IPS-18a (cell line): ENCODE data around the gene PIK3R6.
"Not testable (repeated sequence)": the region's sequence is repeated elsewhere in the genome, so short reads cannot be mapped to it uniquely, and the experiment has no call there.

Experiments
- H3K27ac ChIP-seq: one replicate; pipeline ENCODE4 v1.5.1; 2013; ENCODE audit warnings: low read length
- H3K27me3 ChIP-seq: one replicate; pipeline ENCODE4 v1.6.1; 2013; ENCODE audit warnings: mild to moderate bottlenecking, low read length; ENCODE audit not compliant: control insufficient read depth, insufficient read depth
- H3K36me3 ChIP-seq: one replicate; pipeline ENCODE4 v1.6.1; 2013; ENCODE audit warnings: low read depth, low read length; ENCODE audit not compliant: control insufficient read depth
- H3K4me1 ChIP-seq: one replicate; pipeline ENCODE4 v1.6.1; 2013; ENCODE audit warnings: low read depth, low read length; ENCODE audit not compliant: control insufficient read depth
- H3K4me3 ChIP-seq: one replicate; pipeline ENCODE4 v1.5.1; 2013; ENCODE audit warnings: low read length
- H3K9ac ChIP-seq: one replicate; pipeline ENCODE4 v1.6.1; 2013; ENCODE audit warnings: mild to moderate bottlenecking, low read length, moderate library complexity
- H3K9me3 ChIP-seq: one replicate; pipeline ENCODE4 v1.6.1; 2013; ENCODE audit warnings: low read depth, low read length; ENCODE audit not compliant: control insufficient read depth

PIK3R6 gene

DNA sequence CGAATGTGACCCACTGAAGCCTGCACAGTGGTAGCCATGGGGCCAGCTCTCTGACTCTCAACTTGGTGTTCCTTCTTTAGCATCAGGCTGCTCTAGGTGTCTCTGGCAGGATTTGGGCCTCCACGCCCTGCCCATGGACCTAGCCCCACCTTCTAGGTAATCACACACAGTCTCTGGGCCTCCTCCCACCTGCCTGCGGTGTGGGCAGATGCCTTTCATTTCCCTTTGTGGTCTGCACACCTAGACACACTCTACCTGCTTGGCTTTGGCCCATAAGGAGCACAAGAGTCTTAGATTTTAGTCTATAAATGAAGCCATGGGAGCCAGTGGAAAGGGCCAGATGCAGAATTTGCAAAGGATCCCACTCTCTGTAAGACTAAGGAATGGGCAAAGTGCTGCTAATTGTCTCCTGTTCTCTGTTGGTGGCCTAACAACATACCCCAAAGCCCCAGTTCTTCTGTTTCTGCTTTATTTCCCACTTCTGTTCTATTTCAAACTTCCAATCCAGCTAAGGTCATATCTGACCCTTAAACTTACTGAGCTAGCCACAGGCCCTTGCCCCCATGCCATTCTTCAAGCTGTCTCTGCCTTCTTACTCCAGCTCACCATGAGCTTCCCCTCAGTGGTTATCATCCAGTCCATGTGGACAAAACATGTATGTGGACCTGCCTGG, 61.1 kb downstream of the PIK3R6 start:
- no peaks in the 10 kb centered on the region for H3K4me1 ChIP-seq
- H3K4me3 ChIP-seq: no peak overlapping the region
- no peaks in the 10 kb centered on the region for H3K27me3 ChIP-seq
- no peak overlapping the region for H3K9ac ChIP-seq
- no peaks in the 10 kb centered on the region for H3K9me3 ChIP-seq
- no peaks in the 10 kb centered on the region for H3K36me3 ChIP-seq
- no peak overlapping the region for H3K27ac ChIP-seq

DNA sequence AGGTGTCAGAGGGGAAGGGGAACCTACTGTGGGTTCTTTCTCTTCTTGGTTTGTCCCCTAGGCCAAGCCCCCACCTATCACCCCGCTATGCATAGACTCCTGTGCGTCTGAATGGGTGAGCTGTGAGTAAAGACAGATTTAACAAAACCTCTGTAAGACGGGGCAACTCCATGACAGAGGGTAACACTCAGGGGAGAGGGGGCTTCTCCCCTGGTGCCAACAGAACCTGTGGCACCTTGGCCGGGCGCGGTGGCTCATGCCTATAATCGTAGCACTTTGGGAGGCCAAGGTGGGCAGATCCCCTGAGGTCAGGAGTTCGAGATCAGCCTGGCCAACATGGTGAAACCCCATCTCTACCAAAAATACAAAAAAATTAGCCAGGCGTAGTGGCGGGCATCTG, 62.1 kb downstream of the PIK3R6 start:
- H3K4me3 ChIP-seq, H3K27ac ChIP-seq: not testable (repeated sequence)

DNA sequence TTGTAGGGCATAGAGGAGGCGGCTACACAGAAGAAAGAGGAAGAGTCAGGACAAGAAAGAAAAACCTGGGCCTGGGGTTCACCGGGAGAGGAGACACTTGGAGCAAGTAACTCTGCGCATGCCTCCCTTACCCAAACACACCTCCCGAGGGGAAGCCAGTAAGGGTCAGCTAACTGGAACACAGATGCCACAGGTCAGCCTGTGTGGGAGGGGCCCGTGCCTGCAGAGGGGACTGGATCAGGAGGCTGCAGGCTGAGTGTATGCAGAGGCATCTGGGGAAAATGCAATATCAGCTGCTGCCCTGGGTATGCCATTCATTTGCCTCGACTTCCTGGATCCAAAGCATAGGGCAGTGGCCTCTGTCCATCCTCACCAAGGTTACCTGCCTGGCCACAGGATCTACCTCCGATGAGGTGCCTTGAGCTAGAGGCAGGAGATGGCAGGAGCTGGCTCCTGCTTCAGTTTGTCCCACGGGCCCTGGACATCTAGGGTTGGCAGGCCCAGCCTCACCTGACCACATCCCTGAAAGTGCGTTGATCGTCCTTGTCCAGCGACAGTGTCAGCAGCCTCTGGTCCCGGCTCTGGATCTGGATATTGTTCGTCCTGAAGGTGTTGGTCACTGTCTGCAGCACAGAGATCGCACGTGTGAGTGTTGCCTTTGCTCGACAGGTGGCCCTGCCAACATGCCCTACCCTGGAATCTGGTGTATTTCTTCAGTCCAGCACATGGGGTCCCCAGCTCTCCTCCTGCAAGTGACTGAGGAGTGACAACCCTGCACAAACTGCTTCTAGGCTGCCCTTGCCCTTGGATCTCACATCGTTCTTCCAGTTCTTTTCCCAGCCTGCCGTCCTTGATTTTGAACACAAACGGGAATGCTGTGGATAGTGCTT, 63.7 kb downstream of the PIK3R6 start:
- Histone ChIP-seq H3K27me3 (peaks cover 2% of the 10 kb centered on the region), H3K9ac (no peak overlapping the region), H3K9me3 (no peaks in the 10 kb centered on the region), H3K4me3 (no peak overlapping the region), H3K27ac (no peak overlapping the region), H3K4me1 (peaks cover 5% of the 10 kb centered on the region), H3K36me3 (no peaks in the 10 kb centered on the region)

More for the DNA sequence above, 62.1 kb downstream of the PIK3R6 start:
- H3K36me3 ChIP-seq, H3K4me1 ChIP-seq, H3K9me3 ChIP-seq, H3K9ac ChIP-seq, H3K27me3 ChIP-seq: not testable (repeated sequence)

DNA sequence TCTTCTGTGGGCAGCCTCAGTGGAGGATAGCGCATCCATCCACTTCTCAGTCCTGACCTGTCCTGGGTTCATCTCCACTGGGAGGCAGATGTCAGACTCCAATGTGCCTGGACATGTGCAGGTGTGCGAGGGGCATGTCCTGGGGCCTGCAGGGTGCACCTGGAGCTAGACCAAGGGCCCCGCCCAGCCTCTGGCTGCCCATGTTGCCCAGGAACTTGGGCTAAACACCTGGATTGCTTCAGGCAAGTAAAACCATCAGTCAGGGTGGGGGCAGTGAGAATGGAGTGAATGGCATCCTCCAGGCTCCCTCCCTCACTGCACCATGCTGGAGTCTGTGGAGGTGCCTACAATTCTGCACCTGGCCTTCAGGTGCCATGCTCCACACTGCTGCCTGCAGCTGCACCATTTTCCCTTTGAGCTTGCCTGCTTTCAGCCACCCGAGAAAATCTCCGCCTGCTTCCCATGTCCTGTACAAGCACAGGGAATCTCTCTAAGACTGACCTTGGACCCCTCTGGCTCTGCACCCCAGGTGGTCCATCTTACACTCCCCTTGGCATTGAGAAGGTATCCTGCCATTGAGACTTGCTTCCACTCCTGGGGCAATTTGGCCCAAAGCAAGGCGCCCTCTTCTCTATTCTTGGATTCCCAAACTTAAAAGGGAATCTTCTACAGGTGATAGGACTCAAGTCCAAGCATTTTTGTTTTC, 66.2 kb downstream of the PIK3R6 start:
- no peaks in the 10 kb centered on the region for H3K9me3 ChIP-seq
- H3K27me3 ChIP-seq: peaks cover 12% of the 10 kb centered on the region
- H3K36me3 ChIP-seq: no peaks in the 10 kb centered on the region
- no peak overlapping the region for H3K4me3 ChIP-seq
- H3K4me1 ChIP-seq: peaks cover 10% of the 10 kb centered on the region
- no peak overlapping the region for H3K27ac ChIP-seq
- H3K9ac ChIP-seq: no peak overlapping the region

DNA sequence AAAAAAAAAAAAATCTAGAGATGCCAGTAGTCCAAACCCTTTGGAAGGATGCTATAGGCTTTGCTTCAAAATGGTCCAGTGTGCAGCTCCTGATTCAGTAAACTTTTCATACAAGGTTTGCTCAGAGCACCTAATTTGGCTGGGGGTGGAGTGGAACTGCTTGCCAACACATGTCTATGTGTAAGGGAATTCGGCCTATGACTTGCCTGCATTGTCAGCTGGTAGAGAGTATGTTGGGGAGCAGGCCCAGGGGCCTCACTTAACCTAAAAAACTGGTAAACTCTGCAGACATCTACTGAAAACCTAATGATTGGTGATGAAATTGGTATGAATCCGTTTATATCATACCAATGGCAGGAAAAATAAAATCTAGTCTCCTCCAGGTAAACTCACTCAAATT, 66.8 kb downstream of the PIK3R6 start:
- Histone ChIP-seq H3K9ac (no peak overlapping the region), H3K9me3 (no peaks in the 10 kb centered on the region), H3K4me1 (peaks cover 10% of the 10 kb centered on the region), H3K4me3 (no peak overlapping the region), H3K27me3 (peaks cover 12% of the 10 kb centered on the region), H3K36me3 (no peaks in the 10 kb centered on the region), H3K27ac (no peak overlapping the region)

DNA sequence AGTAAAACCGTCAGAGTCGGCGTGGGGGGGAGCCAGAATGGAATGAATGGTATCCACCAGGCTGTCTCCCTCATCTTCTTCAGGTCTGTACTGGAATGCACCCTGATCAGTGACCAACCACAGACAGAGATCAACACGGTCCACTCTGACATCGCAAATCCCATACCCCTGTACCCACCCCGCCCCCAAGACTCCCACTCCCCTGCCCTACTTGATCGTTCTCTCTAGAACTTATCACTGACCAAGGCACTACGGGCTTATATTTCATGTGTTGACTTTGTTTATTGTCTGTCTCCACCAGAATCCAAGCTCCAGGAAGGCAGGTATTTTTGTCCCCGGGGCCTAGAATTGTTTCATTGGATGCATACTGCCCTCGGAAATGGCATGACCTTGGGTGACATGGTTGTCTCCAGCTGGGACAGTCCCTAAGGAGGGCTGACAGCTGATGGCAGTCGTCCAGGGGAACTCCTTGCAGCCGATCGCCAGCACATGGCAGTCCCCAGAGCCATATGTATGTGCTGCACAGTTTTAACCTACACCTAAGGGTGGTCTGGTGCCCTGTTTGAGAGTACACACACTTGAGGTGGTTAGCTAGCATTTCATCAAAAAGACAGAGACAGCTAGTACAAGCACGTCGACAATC, 67.8 kb downstream of the PIK3R6 start:
- H3K36me3 ChIP-seq: no peaks in the 10 kb centered on the region
- H3K9me3 ChIP-seq: no peaks in the 10 kb centered on the region
- H3K4me1 ChIP-seq: peaks cover 10% of the 10 kb centered on the region
- H3K9ac ChIP-seq: no peak overlapping the region
- H3K27me3 ChIP-seq: peaks cover 12% of the 10 kb centered on the region
- no peak overlapping the region for H3K27ac ChIP-seq
- H3K4me3 ChIP-seq: peak overlapping the region; percentile 57

DNA sequence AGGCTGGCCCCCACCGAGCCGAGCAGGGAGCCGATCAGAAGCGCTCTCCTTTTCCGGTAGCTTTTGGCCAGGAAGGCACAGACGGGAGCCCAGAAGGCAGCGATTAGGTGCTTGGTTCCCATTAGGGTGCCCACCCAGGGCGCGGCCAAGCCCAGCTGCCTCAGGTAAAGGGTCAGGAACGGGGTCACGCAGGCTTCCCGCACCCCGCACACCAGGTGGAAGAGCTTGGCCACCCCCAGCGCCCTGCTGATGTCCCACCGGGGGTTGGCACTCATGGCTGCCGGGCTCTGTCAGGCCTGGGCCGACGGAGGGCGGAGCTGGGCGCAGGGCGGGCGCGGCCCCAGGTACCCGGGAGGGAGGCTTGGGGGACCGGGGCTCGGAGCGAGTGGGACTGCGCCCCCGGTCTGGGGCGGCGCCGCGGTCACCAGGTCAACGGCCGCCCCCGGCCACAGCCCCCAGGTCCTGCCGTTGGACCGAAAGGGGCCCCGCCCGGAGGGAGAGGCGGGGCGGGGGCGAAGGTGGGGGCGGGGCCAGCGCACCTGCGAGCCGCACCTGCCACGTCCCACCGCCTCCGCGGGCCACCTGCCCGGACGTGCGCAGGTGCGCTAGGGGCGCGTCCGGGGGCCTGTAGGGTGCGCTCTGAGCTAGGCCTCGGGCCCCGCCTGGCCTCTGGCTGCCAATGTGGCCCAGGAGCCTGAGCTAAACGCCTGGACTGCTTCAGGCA, 68.5 kb downstream of the PIK3R6 start, which contains the start of gene MFSD6L:
TSS of gene MFSD6L (minus strand) at position 520 of the 724 bp plus-strand sequence. CDS start at position 275, 245 bp downstream.
- Histone ChIP-seq H3K9me3 (no peaks in the 10 kb centered on the region), H3K27me3 (peaks cover 12% of the 10 kb centered on the region), H3K36me3 (no peaks in the 10 kb centered on the region), H3K9ac (no peak within 1 kb of the TSS), H3K4me3 (peak within 1 kb of the TSS; percentile 57), H3K4me1 (peaks cover 10% of the 10 kb centered on the region), H3K27ac (no peak within 1 kb of the TSS)

DNA sequence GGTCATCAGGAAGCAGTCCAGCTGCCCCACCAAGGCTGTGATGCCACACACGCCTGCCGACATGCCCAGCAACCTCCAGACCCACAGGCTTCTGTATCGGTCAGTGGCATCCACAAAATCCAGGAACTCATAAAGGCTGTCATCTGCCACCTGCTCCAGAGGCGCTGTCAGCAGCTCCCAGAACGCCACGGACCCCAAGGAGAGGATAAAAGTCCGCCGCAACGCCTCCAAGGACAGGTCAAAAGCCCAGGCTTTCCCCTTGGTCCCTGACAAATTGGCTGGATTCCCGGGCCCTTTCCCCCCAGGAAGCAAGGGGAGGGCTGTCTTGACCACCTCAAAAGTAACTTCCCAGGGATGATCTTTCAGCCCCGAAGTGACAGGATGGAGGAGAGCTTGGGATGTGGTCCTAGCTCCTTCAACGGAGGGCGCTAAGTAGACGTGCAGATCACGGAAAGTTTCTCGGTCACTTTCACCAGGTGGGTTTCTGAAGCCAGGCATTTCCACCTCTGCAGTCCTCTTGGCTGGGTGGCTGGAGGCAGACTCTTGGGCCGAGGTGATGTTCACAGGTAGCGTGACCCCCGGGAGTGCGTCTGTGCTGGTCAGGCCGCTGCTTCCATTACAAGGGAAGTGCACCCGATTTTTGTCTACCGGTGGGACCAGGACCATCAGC, 69.2 kb downstream of the PIK3R6 start:
- no peaks in the 10 kb centered on the region for H3K36me3 ChIP-seq
- H3K27me3 ChIP-seq: peaks cover 12% of the 10 kb centered on the region
- no peaks in the 10 kb centered on the region for H3K9me3 ChIP-seq
- H3K9ac ChIP-seq: no peak overlapping the region
- H3K27ac ChIP-seq: no peak overlapping the region
- H3K4me1 ChIP-seq: peaks cover 10% of the 10 kb centered on the region
- peak overlapping the region; percentile 57 for H3K4me3 ChIP-seq

DNA sequence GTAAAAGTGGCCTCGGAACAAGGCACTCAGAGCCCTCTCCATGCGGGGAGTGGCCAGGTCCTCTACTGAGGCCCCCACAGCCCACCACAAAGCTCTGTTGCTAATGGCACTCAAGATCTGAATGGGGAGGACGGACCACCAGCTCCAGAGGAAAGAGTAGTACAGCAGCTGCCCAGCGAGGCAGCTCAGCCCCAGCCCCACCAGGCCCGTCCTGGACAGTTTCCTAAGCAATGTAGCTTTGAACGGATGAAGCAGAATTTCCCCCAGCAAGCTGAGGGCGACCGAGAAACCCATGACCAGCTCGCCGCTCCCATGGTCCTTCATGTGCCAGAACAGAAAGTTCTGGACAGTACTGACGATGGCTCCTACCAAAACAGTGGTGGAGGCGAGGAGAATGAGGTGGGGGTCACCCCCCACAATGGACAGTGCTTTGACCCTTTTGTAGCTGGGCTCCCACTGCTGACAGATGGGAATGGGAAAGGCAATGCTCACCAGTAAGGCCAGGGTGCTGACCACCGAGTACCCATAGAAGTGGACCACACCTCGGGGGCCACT, 69.8 kb downstream of the PIK3R6 start:
- peaks cover 10% of the 10 kb centered on the region for H3K4me1 ChIP-seq

DNA sequence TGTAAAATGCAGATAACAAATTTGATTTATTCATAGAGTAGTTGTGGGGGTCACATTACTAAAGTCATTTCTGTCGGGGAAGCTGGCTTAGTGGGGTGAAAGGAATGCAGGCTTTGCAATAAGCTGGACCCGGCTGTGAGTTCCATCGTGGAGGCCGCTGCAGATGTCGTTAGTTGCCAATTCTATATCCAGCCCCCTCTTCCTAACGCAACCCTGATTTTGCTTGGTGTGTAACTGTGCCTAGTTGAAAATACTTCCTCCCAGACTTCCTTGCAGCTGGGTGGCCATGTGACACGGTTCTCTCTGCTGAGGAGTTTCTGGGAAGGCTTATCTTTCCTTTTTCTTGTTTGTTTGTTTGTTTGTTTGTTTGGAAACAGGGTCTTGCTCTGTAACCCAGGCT, 72.8 kb downstream of the PIK3R6 start:
- Histone ChIP-seq H3K27me3 (peaks cover 12% of the 10 kb centered on the region), H3K36me3 (no peaks in the 10 kb centered on the region), H3K4me3 (no peak overlapping the region), H3K27ac (no peak overlapping the region), H3K9ac (no peak overlapping the region), H3K9me3 (peaks cover 9% of the 10 kb centered on the region), H3K4me1 (peaks cover 14% of the 10 kb centered on the region)

More for the DNA sequence above, 69.8 kb downstream of the PIK3R6 start:
- no peaks in the 10 kb centered on the region for H3K9me3 ChIP-seq
- no peak overlapping the region for H3K4me3 ChIP-seq
- H3K36me3 ChIP-seq: no peaks in the 10 kb centered on the region
- peaks cover 12% of the 10 kb centered on the region for H3K27me3 ChIP-seq
- no peak overlapping the region for H3K9ac ChIP-seq
- H3K27ac ChIP-seq: no peak overlapping the region
